AG08396 (cell line): ENCODE results near the gene PTPN3.

Source experiments
- DNase-seq: peaks from one replicate; pipeline ENCODE4 v3.0.0; 2012; ENCODE audit warnings: low spot score, mixed read lengths

Gene PTPN3

DNA sequence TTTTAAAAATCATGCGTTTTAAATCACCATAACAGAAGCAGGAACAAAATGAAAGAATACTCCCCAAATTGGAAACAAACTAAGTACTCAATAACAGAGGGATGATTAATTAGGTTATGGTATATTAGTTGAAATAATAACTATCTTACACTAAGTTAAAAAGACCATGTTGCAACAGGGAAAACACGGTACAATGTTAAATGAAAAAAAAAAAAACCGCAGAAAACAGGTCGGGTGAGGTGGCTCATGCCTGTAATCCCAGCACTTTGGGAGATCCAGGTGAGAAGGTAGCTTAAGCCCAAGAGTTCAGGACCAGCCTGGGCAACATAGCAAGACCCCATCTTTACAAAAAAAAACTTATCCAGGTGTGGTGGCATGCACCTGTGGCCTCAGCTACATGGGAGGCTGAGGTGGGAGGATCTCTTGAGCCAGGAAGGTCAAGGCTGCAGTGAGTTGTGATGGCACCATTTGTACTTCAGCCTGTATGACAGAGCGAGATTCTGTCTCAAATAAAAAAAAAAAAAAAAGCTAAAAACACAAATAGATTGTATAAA lies 2.4 kb upstream of the PTPN3 start:
- no peak for DNase-seq

DNA sequence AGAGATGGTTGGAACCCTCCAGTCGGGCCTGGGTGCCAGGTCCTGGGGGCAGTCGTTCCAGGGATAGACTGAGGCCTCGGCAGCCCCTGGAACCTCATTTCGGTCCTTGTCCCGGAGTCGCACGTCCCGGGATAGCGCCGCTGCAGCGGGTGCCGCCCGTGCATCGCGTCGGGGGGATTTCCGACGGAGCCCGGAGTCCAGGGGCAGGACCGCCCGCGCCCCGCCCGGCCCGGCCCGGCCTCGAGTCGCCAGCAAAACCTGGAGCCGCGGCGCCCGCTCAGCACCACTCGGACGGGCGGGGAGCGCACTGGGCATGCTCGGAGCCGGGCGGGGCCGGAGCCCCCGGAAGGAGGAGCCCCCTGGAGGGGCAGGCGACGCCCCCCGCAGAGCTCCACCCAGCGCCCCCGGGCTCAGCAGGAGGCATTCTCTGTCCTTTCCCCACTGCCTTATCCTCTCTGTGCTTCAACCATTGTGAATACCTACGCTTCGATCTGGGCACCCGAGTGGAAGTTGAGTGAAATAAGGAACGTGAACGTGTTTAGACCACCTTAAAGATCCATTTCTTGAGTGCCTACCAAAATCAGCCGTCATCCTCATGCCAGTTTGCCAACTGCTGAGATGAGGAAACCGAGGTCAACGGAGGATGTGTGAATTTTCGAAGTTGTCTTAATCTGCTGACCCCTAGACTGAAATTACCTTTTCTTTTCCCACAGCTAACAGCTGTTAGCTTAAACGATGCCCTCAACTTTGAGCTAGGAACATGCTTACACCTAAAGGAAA lies 1.7 kb upstream of the PTPN3 start:
- DNase-seq = peak; percentile 48

DNA sequence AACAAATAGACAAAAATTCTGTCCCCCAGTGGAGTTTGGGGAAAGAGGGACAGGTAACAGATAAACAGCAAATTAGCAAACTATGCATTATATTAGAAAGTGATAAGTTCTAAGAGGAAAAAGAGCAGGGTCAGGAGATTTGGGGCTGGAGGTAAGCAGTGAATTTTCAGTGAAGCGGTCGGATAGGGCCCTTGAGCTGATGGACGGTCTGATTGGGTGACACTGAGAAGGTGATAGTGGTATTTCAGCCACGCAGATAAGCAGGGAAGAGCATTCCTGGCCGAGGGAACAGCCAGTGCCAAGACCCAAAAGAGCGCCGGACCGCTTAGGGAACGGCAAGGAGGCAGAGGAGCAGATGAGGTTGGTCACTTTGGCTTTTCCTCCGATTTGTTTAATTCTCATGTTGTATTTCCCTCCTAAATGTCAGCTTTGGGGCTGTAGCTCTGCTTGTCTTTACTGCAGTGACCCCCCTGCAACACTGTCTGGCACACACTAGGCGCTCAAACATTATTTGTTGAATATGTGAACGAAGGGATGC lies 1.1 kb upstream of the PTPN3 start:
- no peak for DNase-seq

DNA sequence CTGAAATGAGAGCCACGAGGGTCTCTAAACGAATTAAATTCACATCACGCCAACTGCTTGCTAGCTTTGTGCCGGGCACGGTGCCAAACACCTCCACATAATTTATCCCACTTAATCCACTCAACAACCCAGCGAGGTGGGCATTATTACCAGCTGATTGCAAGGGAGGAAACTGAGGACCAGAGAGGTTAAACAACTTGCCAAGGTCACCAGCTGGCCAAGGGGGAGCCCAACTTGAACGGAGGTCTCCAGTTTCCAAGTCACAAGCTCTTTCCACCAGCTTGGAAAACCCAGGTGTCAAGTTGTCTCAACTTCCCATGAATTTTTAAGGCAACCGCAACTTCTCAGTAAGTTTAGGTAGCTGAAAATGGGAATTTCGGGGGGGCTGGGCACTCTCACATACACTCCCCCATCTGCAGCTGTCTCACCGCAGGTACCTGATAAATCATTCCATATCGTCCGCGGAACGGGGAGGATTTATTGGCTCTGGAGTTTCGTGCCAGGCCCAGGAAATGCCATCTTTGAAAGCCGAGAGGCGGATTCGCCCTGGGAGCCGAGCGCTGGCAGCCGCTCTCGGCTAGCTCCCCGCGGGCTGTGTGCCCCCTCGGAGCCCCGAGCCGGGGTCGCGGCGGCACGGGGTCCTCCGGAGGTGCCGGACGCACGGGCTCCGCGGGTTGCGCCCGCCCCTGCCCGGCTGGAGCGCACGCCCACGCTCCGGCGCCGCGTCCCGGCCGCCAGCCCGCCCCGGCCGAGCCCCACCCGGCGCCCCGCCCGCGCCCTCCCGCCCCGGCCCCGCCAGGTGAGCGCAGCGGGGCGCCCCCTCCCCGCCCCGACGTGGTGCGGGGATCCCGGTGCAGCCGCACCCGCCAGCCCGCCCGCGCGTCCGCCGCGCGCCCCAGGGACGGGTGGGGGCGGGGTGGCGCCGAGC lies 617 bp downstream of the PTPN3 start:
- peak; percentile 39 for DNase-seq

DNA sequence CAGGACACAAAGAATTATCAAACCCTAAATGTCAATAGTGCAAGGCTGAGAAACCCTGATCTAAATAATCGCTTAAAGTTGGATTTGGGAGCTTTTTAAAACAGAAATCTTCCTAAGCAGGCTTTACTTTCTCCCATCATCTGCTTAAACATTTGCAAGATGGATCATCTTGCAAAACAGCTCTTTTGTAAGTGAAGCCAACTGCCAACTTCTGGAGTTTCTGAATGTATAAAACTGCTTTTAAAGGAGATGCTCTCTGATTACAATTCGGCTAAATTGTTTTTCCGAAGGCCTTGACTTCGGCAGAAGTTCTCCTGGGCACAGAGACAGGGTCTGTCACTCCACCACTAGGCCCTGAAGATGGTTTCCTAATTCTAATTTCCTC lies 1.3 kb downstream of the PTPN3 start:
- no peak for DNase-seq

DNA sequence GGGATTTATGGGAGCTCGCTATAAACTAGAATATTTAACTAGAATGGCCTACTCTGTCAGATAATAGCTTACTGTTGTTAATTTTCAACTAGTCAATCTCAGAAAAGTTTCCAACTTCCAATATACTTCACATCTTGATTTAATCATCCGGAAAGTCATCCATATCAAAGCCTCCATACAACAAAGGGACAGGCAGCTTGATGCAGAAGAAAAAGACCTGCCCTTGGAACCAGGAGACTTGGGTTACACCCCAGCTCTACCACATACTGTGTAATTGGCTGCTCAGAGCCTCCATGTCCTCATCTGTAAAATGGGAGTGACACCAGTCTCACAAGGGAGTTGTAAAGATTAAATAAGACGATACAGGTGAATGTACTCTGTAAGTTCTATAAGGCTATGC lies 1.9 kb downstream of the PTPN3 start:
- DNase-seq = no peak

DNA sequence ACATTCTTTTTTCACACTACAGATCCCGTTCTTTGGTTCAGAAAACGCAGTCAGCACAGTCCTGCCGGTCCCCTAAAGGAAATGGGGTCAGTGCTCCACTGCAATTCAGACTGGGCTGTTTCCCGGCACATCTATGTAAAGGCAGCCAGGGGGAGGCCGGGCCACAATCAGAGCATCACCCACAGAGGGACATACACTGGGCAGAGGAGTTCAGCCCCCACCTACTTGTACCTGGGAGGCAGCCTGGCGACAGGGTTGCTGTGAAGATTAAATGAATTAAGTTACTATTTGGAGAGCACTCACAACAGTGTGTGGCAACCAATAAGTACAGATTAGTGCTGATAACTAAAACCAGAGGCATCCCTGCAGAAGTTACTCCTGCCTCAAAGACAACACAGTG lies 4.5 kb downstream of the PTPN3 start:
- no peak for DNase-seq

DNA sequence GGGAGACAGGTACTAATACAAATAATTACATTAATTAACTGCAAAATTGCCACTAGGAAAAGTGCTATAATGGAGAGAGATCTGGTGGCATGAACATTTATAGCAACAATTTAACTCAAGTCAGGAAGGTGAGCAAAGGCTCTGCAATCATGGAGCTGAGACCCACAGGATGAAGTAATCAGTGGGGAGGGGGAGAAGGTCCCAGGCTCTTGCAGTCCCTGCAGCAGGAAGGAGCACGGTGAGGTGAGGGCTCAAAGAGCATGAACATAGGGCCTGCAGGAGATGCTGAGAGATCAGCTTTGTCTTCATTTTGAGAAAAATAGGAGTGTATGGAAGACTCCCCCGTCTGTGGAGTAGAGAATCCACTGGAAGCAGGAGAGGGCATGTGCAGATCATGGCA lies 6.5 kb downstream of the PTPN3 start:
- no peak for DNase-seq

DNA sequence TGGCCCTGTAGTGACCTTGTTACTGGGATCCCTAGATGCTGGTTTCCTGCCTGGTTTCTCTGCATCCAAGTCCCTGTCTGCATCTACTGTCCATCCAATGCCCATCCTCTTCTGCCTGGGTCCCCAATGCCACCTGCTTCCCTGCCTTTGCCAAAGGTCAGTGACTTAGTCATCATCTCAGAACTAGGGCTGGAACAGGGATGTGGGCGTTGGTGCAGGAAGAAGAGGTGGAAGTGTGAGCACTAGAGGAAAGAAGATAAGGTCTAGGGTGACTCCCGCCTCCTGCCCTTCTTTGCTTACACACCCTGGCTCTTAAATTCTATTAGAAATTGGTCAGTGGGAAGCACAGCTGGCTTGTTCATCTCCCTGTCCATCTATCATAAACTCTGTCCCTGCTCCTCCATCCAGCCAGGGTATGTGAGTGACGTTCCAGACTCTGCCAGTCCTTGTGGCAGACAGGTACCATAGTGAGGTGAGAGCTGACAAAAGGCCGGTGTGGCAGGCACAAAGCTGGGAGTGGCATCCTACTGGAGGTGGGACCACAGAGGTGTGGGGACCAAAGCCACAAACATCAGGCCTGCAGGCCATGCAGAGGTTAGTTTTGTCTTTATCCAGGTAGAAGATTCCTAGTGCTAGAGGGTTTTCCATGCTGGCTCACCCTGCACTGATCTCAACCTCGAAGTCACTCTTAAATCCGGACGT lies 9.2 kb downstream of the PTPN3 start:
- DNase-seq = no peak

DNA sequence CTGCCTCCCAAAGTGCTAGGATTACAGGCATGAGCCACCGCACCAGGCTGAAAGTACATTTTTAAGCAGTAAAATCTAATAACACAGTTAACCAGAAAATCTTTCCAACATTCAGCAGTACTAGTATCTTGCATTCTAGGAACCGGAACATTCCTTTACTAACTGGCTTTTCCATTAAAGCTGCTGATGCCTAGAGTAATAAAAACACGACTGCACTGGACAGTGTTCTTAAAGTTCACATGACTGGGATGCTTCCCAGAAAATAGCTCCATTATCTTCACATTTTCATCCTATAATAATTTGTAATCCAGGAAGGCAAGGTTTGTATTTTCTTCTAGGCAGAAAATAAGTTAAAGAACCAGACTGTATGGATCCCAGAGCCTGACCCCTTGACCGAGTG lies 9.8 kb downstream of the PTPN3 start:
- no peak for DNase-seq

DNA sequence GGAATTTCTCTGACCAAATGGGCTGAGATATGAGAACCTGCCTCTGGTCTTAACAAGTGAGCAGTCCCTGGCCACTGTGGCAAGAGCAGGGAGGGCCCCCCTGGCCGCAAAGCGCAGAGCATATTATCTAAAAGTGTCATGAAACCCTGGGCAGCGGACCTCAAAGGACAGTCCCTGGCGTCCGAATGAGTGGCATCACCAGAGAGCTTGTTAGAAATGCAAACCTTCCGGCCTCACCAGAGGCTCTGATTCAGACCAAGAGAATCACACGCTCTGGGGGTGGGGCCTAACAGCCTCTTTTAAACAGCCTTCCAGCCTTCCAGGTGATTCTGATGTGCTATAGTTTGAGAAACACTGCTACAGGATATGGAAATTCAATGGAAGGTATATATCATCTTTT lies 10.9 kb downstream of the PTPN3 start:
- DNase-seq = no peak

DNA sequence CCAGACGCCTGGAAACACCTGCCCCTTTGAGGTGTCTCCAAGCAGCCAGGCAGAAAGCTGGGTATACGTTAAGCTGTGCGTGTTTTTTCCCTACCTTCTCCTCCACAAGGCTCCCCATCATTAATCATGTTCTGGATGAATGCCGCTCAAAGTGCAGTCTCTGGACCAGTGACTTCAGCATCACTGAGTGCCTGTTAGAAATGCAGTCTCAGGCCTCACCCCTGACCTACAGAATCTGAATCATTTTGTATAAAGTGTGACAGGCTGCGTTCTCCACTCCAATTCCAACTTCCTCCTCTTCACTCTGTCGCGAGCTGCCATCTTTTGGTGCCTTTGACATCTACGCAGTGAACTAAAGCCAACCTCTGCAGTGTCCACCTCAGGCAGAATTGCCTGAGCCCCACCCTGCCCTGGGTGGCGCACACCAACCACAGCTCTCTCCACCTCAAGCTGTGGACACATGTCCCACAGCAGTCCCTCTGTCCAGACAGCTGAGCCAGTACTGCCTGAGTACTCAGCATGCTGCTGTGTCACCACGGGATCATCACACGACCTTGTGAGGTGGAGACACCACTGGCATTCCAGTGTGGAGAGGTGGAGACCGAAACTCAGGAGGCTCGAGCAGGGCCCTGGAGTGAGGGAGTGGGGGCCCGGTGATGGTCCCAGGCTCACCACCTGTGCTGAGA lies 14.2 kb downstream of the PTPN3 start:
- no peak for DNase-seq

DNA sequence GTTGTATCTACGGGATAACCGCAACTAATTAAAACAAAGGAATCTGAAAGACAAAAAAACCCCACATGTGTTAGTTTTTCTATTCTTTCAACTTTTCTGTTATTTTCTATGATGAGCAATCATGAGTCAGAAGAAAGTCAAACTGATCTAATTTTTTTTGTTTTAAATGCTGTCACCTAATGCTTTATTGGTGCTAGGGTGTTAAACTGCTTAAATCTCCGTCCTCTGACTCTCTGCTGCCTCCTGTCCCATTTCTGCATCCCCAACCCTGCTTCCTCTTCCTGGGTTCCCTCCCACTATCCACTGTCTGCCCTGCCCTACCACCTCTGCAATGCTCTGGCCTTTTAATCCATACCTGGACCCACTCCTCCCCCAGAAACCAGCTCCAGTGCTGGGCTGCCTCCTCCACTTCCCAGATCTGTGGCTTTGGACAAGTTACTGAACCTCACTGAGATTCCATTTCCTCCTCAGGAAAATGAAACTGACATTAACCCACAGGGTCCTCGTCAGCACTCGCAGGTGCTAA lies 15.7 kb downstream of the PTPN3 start:
- no peak for DNase-seq

DNA sequence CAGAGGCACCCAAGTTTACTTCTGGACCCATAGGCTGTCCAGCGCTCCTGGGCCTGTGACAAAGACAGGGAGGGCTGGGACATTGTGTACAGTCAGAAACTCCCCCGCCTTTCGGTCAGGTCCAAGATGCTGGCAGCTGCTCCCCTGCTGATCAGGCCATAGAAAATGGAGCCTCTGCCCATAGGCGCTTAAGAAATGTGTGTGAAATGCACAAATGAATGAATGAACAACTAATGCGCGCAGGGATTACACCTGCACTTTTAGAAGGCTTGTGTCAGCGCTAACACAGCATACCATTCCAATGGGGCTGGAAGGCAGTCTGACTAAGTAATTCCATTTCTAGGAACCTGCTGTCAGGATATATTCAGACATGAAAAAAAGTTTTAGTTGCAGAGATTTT lies 16.3 kb downstream of the PTPN3 start:
- DNase-seq = no peak

DNA sequence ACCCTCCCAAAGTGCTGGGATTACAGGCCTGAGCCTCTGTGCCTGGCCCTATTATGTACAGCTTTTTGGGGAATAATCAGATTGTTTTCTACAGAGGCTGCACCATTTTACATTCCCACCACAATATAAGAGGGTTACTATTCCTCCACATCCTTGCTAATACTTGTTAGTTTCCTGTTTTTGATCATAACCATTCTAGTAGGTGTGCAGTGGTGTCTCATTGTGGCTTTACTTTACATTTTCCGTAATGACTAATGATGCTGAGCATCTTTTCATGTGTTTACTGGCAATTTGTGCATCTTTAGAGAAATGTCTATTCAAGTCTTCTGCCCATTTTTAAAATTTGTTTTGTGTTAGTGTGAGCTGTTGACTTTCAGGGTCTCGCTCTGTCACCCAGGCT lies 18.3 kb downstream of the PTPN3 start:
- no peak for DNase-seq

DNA sequence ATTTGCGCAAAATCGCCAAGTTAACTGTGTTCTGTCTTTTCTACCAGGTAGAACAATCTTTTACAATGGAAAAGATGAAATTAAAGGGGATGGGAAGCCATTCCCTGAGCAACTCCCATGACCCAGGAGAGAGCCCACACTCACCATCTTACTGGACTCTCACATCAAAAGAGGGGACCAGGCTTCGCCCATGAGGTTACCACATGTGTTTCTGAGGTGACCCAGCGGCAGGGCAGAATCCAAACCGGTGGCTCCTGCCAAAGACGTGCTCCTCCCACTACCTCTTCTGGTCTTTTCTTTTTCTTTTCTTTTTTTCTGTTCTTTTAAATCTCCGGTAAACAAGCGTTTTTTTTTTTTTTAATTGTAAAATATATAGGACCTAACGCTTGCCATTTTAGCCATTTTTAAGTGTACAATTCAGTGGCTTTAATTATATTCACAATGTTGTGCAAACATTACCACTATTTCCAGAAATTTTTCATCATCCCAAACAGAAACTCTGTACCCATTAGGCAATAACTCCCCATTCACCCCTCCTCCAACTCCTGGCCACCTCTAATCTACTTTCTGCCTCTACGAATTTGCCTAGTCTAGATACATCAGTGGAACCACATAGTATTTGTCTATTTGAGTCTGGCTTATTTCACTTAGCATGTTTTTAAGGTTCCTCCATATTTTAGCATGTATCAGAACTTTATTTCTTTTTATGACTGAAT lies 19.3 kb downstream of the PTPN3 start:
- no peak for DNase-seq

DNA sequence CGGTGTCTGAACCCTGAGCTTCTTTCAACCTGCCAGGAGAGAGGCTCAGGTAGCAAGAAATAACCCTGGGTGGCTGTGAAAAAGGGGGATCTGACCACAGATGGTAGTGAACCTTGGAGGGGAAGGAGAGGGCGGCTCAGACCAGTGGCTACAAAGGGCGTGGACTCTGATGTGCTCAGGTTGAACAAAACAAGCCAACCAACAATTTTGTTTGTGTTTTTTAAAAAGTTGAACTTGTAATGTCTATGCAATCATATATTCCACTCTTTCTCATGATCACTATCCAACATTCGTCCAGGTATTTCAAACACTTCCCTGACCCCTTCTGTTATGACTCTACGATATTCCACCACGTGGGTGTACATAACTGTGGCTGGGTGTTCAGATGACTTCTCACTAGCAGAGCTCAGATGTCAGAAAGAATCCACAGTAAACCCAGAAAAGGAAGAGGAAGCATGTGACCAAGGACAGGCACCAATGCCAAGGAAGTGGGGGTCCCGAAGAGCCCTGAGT lies 20.0 kb downstream of the PTPN3 start:
- no peak for DNase-seq

DNA sequence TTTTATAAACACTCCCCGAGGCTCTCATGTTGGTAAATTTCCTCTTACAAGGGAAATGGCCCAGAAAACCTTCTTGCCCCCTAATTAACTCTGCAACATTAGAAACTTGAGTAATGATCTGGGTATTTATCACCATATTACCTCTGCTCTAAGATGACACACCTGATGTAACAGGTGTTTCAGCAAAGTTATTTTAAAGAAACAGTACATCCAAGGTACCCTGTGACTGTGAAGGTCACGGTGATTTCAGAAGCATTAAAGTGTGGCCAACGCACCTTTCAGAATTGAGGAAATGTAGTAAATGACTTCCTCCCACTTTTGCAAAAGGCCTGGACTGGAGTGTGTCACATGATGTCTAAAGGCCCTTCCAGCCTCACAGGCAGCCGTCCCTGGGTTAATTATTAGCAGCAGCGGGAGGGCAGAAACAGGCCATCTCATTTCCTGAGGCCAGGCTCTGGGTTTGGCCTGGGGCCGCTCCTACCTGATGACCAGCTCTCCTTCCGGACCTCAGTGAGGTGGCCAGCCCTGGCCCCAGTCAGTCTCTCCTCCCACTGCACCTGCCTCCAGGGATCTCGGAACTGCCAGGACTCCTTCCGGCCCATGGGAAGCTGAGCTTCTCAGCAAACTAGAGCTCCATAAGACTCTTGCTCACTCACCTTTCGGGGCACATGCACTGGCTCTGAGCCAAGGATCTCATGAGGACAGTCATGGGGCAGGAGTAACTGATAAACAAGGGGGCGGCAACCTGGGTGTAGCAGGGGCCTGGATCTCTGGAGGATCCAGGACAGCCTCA lies 20.7 kb downstream of the PTPN3 start:
- no peak for DNase-seq

DNA sequence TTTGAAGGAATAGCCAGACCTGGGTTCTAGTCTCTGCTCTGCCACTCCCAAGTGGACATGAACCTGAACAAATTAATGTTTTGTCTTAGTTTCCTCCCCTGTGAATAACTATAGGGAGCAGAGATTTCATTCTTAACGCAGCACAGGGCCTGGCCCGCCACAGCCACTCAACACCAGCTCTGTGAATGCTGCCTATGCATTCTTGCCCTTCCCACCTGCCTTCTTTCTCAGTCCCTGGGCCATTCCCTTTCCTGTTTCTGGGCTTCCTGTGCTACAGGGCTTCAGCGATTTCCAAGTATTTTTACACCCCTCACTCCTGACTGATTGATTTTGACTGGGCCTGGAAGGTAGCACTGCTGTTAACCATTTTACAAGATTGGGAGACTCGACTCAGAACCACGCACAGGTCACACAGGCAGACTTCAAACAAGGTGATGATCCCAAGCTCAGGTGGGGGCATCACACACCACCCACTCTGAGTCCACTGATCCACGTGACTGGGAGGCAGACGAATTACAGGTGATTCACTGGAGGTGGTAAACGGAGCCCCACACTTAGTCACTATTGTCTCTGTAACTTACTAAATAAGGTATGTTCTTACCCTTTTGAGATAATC lies 21.4 kb downstream of the PTPN3 start:
- DNase-seq = no peak
